DMS153 treated with DMSO at 0.1 percent for 48 hours (cell line): ENCODE data around the gene AFAP1L2.
"Not testable (repeated sequence)": the region's sequence is repeated elsewhere in the genome, so short reads cannot be mapped to it uniquely, and the experiment has no call there.

Experiments used
- DNase-seq: peaks from one replicate; lab custom pipeline; 2025; ENCODE audit not compliant: unreplicated experiment; lab: John Stamatoyannopoulos, UW

The AFAP1L2 gene

DNA sequence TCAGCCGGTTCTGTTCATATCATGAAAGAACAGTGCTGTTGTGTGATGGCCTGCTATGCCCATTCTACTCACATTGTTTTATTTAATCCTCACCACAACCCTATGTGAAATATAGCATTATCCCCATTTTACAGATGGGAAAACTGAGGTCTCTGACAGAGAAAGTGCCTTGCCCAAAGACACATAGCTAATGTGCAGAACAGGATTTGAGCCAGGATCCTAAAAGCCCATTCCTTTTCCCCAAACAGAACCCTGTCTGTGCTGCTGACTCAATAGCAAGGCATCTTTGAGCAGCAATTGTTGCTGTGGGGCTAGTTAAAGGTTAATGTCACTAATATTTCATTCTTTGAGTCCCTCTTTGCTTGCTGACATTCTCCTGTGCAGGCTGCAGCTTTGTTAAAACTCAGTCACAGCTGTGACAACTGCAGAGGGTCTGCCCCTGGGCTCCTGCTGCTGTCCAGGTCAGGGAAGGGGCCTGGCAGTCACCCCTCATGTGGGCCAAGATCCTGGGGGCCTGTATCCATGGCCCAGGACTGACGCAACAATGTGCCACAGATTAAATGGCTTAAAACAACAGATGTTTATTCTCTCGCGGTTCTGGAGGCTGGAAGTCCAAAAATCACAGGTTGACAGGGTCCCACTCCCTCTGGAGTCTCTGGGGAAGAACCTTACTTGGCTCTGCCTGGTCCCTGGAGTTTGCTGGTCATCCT is 40.4 kb downstream of the AFAP1L2 start:
- DNase-seq: no peak

DNA sequence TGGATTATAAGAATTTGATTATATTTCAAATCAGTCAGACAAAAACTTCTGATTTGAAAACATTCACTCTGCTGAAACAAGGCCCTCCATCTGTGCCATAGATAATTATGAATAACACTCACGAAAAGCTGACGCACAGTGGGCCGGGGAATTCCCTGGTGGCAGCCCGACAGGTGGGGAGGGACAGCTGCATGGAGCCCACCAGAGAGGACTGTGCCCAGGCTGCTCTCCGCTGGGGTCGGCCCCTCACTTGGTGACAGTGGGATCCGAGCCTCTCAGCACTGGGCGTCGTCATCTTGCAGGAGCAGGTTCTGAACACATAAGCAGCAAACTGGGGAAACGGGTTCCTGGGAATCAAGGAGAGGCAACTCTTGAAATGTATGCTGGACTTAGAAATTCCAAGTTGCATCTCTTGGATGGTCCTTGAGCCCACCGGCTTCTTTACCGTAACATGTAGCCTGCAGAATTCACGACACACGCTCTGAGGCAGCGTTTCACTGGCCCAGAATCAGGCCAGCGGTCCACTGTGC is 41.4 kb downstream of the AFAP1L2 start:
- no peak for DNase-seq

- DNase-seq: no peak
Measured at GRCh38 chr10:114359953-114360345, 44.4 kb downstream of the AFAP1L2 start.

- no peak for DNase-seq
Measured at GRCh38 chr10:114359041-114359952, 45.0 kb downstream of the AFAP1L2 start.

DNA sequence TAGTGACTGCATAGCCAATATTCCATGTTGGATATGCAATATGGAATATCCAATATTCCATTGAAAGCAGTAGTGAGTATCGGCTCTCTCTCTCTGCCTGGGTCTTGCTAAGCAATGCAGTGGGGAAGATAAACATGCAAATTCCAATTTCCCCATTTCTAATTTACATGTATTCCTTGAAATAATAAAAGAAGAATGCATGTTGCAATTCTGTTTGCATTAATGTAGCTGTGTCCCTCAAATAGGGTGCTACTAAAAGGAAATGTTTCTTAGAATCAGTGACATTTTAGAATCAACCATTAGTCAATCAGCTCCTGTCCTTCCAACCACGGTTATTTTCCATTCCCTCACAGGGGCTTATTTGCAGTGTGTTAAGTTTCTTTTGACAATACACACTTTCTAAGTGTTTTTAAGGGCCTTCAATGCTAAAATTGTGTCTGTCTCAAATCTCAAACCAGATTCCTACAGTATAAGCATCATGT is 46.7 kb downstream of the AFAP1L2 start:
- no peak for DNase-seq

DNA sequence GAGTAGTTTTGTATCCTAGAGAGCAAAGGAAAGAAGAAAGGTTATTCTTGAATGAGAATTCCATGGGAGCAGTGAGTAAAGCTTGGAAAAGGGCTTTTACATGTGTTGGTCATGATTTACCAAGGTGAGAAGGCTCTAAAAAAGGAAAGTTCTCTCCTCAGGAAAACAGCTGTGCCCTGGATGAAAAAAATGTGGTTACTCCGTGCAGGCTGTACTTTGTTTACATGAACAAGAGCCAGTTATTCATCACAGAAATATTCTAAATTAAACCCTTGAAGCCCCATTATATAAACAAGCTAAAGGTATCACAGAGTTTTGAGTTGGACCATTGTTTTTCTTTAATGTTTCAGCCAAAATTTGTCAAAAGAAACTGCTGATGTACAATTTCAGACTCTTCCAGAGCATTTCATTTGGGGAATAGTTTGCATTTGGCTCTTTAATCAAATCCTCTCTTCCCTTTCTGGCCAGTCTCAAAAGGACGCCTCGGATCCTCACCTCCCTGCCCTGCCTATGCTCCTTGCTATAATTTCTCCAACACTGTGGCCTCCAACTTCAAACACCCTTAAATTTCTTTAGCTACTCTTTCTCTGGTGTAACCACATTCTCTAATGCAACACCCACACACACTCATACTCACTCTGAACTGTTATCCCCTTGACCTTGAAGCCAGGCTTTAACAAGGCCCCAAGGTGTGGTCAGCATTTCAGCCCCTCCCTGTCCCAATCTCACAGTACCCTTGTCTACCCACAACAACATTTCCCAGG is 47.4 kb downstream of the AFAP1L2 start:
- no peak for DNase-seq

GRCh38 chr10:114356126-114356525 is 48.2 kb downstream of the AFAP1L2 start:
- no peak for DNase-seq

GRCh38 chr10:114353383-114353782 is 50.9 kb downstream of the AFAP1L2 start:
- no peak for DNase-seq

GRCh38 chr10:114352653-114353298 is 51.5 kb downstream of the AFAP1L2 start:
- no peak for DNase-seq

DNA sequence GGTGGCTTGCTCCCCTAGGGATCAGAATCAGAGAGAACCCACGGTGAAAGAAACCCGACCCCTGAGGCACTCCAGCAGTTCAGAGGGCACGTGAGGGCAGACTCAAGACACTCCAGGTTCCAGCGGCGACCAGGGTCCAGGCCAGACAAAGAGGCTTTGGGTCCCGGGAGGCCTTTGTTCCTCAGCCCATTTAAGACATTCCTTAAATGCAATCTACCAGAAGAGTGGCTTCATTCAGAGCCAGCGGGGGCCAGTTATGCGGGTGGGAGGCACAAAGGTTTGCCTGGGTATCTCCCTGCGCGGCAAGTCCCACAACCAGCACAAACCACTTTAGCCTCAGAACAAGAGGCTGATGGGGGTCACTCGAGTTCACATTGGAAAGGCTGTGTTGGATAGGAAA is 53.6 kb downstream of the AFAP1L2 start:
- DNase-seq: no peak

DNA sequence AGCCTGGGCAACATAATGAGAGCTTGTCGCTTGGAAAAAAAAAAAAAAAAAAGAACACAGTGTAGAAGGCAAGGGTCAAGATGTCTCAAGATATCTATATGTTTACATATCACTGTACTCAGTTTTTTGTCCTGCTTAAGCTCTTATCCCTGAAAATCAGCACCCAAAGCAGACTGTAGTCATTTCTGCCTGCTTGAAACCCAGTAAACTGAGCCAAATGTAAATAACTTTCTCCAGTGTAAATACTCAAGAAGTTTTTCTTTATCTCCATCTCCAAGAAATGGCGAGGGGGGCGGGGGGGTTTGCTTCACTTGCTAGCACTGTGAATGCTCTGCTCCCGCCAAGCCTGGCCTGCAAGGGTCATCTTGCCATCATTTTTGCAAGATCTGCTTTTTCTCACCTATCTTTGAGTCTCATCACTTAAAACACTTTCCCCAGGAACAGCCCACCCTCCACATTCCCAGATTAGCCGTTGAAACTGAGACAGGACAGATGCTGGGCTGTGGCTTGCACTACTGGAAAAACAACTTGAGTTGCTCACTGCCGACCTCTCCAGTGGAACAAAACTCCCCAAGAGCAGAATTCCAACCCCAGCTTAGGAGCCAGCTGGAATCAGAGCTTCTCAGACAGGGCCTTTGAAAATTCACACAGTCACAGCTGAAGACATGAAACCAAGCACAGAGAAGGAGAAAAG is 54.6 kb downstream of the AFAP1L2 start:
- DNase-seq: no peak

DNA sequence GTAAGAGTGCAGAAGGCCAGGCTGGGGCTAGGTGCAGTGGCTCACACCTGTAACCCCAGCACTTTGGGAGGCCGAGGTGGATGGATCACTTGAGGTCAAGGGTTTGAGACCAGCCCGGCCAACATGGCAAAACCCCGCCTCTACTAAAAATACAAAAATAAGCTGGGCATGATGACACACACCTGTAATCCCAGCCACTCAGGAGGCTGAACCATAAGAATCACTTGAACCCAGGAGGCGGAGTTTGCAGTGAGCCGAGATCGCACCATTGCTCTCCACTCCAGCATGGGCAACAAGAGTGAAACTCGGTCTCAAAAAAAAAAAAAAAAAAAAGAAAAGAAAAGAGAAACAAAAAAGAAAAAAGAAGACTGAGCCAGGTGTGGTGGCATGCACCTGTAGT is 55.2 kb downstream of the AFAP1L2 start:
- DNase-seq: not testable (repeated sequence)

DNA sequence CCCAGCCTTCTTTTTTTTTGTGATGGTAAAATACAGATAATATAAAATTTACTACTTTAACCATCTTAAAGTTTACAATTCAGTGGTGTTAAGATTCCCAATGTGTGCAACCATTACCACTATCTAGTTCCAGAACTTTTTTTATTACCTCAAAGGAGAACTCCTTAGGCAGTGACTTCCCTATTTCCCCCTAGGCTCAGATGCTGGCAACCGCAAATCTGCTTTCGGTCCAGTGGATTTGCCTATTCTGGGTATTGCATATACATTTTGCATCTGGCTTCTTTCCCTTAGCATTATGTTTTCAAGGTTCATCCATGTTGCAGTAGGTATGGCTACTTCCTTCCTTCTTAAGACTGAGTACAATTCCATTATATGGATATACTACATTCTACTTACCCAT is 56.5 kb downstream of the AFAP1L2 start:
- DNase-seq: no peak

GRCh38 chr10:114347241-114347640 is 57.1 kb downstream of the AFAP1L2 start:
- no peak for DNase-seq

DNA sequence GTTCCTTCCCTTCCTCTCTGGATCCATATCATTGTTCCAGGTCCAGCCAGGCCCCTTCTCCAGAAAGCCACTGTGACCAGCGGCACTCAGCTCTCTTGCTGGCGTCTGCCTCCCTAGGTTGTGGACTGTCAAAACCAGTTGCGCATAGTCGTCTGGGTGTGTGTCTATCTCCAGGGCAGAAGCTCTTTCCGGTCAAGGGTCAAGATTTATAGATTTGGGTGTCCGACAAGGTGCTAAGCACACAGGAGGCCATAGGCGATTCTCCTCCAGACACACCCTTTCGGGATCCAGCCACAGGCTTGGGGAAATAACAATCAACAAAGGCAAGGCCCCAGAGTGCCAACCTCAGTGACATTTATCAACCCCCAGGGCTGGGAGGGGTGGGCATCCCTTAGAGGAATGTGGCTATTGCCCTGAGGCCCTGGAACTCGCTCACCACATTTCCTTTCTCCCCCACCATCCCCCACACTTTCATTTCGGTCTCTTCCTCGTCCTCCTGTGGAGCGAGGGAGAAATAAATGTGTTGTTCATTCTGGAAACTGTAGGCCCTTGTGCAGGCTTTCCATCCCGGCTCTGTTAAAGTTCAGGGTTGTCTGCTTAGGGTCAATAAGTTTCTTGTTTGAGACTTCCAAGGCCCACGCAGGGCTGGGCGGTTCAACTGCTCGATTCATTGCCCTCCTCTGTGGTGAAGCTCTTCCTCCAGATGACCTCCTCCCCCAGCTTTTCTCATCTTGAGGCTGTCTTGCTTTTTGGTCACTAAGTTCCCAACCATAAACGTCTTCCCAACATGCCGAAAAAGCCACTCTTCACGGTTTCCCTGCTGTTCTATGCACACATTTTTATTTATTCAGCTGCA is 57.9 kb downstream of the AFAP1L2 start:
- DNase-seq: no peak

GRCh38 chr10:114345701-114346100 is 58.6 kb downstream of the AFAP1L2 start:
- no peak for DNase-seq

GRCh38 chr10:114343623-114344505 is 60.4 kb downstream of the AFAP1L2 start:
- DNase-seq: peak; percentile 84

GRCh38 chr10:114342976-114343375 is 61.3 kb downstream of the AFAP1L2 start:
- DNase-seq: no peak
